Brain pericyte (primary cell): ENCODE measurements around the gene C11orf97.
"Not testable (repeated sequence)": the region's sequence is repeated elsewhere in the genome, so short reads cannot be mapped to it uniquely, and the experiment has no call there.

Source experiments
- DNase-seq: peaks from one replicate; pipeline ENCODE4 v3.0.0-alpha.2; 2012; ENCODE audit warnings: low read depth, low spot score

The C11orf97 gene

GRCh38 chr11:94525546-94526324, 13.5 kb downstream of the C11orf97 start:
- DNase-seq = no peak

- DNase-seq = no peak
Observed at GRCh38 chr11:94526645-94527438, 14.6 kb downstream of the C11orf97 start.

- DNase-seq = no peak
Observed at GRCh38 chr11:94528551-94528950, 16.3 kb downstream of the C11orf97 start.

- no peak for DNase-seq
Observed at GRCh38 chr11:94532211-94532610, 19.9 kb downstream of the C11orf97 start.

GRCh38 chr11:94533206-94533605, 20.9 kb downstream of the C11orf97 start:
- no peak for DNase-seq

GRCh38 chr11:94533696-94534630, 21.7 kb downstream of the C11orf97 start:
- DNase-seq = no peak

GRCh38 chr11:94536386-94536785, 24.1 kb downstream of the C11orf97 start:
- no peak for DNase-seq

- no peak for DNase-seq
Observed at GRCh38 chr11:94537031-94537600, 24.9 kb downstream of the C11orf97 start.

GRCh38 chr11:94539420-94539819, 27.2 kb downstream of the C11orf97 start:
- no peak for DNase-seq

- peak; percentile 56 for DNase-seq
Observed at GRCh38 chr11:94543695-94544645, 31.7 kb downstream of the C11orf97 start, which contains the start of gene FUT4. Gene FUT4 (plus strand): TSS chr11:94543921. CDS start chr11:94544134, 213 bp downstream.

- DNase-seq = no peak
Observed at GRCh38 chr11:94544646-94545263, 32.5 kb downstream of the C11orf97 start.

GRCh38 chr11:94545264-94546161, 33.3 kb downstream of the C11orf97 start:
- no peak for DNase-seq

- DNase-seq = no peak
Observed at GRCh38 chr11:94546162-94546470, 33.9 kb downstream of the C11orf97 start.

GRCh38 chr11:94546886-94547285, 34.6 kb downstream of the C11orf97 start:
- DNase-seq = no peak

GRCh38 chr11:94549146-94549545, 36.9 kb downstream of the C11orf97 start:
- DNase-seq = no peak

- no peak for DNase-seq
Observed at GRCh38 chr11:94550513-94550912, 38.3 kb downstream of the C11orf97 start.

- DNase-seq = no peak
Observed at GRCh38 chr11:94553938-94554337, 41.7 kb downstream of the C11orf97 start.

GRCh38 chr11:94555752-94556329, 43.6 kb downstream of the C11orf97 start:
- DNase-seq = not testable (repeated sequence)
